GM19455 (cell line): Measurements from ENCODE around the gene AOPEP.

Experiments used
- ATAC-seq: cut with Tn5 transposase; IDR thresholded peaks from one replicate; pipeline ENCODE4 v1.9.1; 2021; ENCODE audit not compliant: unreplicated experiment

The AOPEP gene

DNA sequence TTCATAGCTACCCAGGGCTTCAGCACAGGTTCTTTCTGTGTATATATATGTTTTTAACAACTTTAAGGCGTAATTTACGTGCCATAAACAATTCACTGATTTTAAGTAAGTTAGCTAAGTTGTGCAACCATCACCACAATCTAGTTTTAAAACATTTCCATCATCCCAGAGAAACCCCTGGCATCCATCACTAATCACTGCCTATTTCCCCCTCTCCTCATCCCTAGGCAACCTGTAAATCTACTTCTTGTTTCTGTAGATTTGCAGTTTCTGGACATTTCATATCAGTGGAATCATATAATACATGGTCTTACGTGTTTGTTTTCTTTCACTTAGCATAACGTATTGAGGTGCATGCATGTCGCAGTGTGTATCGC is 299.6 kb downstream of the AOPEP start:
- ATAC-seq = no peak

- no peak for ATAC-seq
These were observed 301.7 kb downstream of the AOPEP start for GRCh38 chr9:95027914-95028852.

DNA sequence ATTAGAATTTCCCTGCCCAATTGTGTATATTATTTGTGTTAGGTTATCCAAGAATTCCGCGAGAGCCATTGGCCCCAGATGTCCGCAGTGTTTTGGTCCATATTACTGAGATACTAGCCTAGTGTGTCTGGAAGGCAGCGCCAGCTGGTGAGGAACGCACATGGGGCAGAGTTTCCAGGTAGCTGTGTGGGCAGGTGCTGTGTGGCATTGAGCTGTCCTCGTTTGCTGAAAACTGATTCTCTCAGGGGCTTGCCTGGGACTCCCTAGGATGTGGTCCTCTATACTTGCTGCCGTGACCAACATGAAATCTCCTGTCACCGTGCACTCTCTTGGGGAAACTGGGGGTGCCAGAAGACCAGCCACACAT is 302.3 kb downstream of the AOPEP start:
- ATAC-seq = no peak

GRCh38 chr9:95029288-95029687 is 302.8 kb downstream of the AOPEP start:
- no peak for ATAC-seq

DNA sequence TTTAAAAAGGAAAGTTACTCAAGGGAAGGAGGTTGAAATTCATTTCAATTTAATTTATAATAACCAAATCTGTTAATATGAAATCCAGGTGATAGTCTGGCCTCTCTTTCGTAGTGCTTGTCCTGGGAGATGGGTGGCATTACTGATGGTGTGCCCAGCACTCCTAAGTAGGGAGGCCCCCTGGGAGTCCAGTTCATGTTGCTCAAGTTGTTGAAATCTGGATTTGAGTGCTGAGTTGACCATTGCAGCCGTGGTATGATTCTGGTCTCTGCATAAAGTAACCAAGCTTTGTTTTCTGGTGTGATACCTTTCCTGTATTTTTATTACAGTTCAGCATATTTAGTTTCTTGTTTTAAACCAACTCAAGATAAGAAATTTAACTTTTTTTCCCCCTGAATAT is 303.2 kb downstream of the AOPEP start:
- ATAC-seq = no peak

- no peak for ATAC-seq
These were observed 303.8 kb downstream of the AOPEP start for GRCh38 chr9:95030344-95030743.

GRCh38 chr9:95030920-95031642 is 304.6 kb downstream of the AOPEP start:
- no peak for ATAC-seq

DNA sequence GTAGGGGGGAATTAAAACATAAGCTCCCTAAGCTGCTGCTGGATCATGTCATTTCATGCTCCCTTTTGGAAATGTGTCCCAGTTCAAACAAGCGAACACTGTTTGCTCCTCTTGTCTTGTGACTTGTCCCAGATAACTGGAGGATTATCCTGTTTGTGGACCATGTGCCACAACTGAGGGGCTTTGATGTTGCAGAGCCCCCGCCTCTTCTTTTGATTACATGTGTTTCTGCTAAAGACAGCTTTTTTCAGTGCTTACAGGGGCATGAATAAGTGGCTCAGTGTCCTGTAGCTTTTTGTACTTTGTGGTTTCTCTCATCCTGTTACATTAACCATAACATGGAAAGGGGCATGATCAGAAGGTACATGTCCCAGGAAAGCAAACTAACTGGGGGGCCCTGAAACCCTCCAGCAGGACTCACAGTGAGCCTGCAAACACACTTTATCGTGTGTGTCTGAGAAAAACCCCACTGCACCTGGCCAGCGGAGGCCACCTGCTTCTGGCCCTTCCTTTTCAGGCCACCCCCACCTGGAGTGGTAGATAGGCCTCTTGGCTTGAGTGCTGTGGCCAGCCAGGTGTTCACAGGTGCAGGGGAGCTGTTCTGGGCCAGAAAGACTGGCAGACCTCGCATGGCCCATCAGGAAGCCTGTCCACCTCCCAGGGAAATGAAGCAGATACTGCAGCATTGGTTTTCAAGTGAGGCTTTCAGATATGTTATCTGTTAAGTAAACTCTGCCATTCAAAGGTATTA is 305.4 kb downstream of the AOPEP start:
- ATAC-seq = no peak

GRCh38 chr9:95032580-95033341 is 306.3 kb downstream of the AOPEP start:
- ATAC-seq = no peak

DNA sequence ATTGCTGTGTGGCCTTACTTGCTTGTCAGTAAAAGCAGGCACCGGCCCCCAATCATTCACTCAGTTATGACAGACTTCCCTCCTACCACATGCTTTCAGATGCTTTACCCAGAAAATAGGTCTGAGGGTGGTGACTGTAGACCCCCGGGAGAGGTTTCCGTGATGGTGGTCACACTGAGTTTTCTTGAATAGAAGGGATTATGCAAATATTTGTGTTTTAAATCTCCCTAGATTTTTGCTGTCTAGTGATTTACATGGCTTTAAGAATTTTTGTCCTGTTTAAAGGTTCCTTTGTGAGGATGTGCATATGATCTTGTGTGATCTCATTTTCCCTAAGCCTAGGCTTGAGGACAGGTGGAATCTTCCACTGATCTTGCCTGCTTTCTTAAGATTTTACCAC is 309.3 kb downstream of the AOPEP start:
- no peak for ATAC-seq

GRCh38 chr9:95036676-95037075 is 310.2 kb downstream of the AOPEP start:
- ATAC-seq = no peak

GRCh38 chr9:95037789-95038521 is 311.5 kb downstream of the AOPEP start:
- no peak for ATAC-seq

DNA sequence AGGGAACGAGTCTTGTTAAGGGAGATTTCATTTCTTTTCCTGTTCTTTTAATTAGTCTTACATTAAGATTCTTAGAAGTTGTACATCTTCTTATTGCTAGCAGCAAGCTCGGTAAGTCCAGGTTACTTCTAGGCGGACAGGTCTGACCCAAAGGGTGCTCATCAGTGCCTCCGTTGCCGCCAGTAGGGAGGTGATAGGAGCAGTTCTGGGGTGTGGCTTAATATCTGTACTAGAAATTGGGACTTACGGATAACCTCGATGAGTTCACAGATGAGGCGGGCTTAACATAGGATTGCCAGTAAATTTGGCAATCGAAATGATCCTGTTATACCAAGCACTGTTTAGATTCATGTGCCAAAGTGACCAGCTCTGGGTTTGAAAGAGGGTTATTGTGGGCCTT is 312.2 kb downstream of the AOPEP start:
- no peak for ATAC-seq

- no peak for ATAC-seq
These were observed 313.6 kb downstream of the AOPEP start for GRCh38 chr9:95040106-95040505.

GRCh38 chr9:95043826-95044225 is 317.3 kb downstream of the AOPEP start:
- ATAC-seq = no peak

- ATAC-seq = no peak
These were observed 318.4 kb downstream of the AOPEP start for GRCh38 chr9:95044731-95045508.

GRCh38 chr9:95045751-95046150 is 319.3 kb downstream of the AOPEP start:
- ATAC-seq = no peak

DNA sequence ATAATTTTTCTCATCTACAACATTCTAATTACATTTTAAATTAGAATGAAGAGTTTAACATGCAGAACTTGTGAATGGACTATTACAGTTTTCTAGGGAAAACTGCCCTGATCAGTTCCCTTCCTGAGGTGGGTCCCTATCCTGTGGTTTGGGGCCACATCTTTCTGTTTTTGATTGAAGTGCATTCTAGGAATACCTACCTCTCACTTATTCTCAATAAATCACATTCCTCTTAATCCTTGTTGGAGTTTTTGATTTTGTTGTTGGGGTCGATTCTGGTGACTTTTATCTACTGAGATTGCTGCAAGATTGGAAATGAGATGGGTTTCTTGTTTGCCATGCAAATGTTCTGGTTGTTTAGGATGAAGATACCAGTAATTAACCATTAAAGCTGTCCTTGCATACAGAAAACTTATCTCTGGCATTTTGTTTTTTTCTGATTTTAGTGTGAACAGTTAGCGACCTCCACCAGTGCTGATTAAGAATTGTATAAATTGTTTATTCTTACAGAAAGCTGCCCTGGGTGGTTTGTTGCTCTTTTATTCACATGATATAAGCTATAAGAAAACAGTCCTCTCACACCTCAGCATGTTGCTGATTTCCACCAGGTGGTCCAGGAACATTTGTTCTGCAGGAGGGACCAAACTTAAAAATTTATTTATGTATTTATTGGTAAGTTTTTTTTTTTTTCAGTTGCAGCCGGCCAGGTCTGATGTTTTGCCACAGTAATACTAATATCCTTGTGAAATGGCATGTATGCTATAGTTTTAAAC is 321.1 kb downstream of the AOPEP start:
- no peak for ATAC-seq
